ENCODE measurements around the gene FAM78A.

FAM78A gene

DNA sequence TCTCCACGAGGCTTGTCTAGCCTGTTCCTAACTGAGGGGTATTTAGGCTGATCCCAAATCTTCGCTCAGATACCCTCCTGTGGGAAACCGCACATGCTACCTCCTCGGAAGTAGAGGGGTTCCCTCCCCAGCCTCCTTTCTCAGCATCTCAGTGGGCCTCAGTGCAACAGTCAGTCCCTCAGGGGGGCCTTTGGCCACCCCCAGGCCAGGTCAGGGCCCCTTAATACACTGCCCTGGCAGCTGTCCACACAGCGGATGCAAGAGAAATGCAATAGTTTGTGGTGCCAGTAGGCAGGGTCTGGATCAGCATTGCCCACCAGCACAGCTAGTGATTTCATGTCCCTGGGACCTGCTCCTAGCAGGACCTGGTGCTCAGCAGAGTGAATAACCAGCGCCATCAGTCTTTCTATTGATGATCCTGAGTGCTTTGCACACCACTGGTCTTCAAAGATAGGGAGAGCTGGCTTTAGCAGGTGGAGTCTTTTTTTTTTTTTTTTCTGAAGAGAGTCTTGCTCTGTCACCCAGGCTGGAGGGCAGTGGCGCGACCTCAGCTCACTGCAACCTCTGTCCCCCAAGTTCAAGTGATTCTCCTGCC lies 20.7 kb upstream of the FAM78A start:
- TF ChIP-seq EZH2phosphoT487 (IDR thresholded peaks at IDR 0.05; ENCODE audit: low read depth): no peak
- TF ChIP-seq, protein P1, sequence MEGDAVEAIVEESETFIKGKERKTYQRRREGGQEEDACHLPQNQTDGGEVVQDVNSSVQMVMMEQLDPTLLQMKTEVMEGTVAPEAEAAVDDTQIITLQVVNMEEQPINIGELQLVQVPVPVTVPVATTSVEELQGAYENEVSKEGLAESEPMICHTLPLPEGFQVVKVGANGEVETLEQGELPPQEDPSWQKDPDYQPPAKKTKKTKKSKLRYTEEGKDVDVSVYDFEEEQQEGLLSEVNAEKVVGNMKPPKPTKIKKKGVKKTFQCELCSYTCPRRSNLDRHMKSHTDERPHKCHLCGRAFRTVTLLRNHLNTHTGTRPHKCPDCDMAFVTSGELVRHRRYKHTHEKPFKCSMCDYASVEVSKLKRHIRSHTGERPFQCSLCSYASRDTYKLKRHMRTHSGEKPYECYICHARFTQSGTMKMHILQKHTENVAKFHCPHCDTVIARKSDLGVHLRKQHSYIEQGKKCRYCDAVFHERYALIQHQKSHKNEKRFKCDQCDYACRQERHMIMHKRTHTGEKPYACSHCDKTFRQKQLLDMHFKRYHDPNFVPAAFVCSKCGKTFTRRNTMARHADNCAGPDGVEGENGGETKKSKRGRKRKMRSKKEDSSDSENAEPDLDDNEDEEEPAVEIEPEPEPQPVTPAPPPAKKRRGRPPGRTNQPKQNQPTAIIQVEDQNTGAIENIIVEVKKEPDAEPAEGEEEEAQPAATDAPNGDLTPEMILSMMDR (IDR thresholded peaks at IDR 0.05; ENCODE audit: low read depth, low read length): no peak
- no peaks in the 10 kb centered on the region for H4K20me1 ChIP-seq (ENCODE audit: insufficient read depth, low read length)
- H3K4me2 ChIP-seq (ENCODE audit: low read length): no peak overlapping the region
- H3K4me3 ChIP-seq (ENCODE audit: low read length): no peak overlapping the region
- H3K4me1 ChIP-seq (ENCODE audit: low read length): no peaks in the 10 kb centered on the region
- H3K36me3 ChIP-seq (replicated peaks; ENCODE audit: low read depth, low read length): no peaks in the 10 kb centered on the region
- no peak overlapping the region for H3K9ac ChIP-seq (ENCODE audit: low read length)
- H3K9me3 ChIP-seq (ENCODE audit: insufficient read depth, low read length): no peaks in the 10 kb centered on the region
- H3K79me2 ChIP-seq (ENCODE audit: low read length): no peaks in the 10 kb centered on the region
- H2AFZ ChIP-seq (ENCODE audit: low read depth, low read length): no peak overlapping the region
- H3K27me3 ChIP-seq (ENCODE audit: low read depth, low read length): no peaks in the 10 kb centered on the region
- no peak overlapping the region for H3K27ac ChIP-seq (ENCODE audit: low read length)

DNA sequence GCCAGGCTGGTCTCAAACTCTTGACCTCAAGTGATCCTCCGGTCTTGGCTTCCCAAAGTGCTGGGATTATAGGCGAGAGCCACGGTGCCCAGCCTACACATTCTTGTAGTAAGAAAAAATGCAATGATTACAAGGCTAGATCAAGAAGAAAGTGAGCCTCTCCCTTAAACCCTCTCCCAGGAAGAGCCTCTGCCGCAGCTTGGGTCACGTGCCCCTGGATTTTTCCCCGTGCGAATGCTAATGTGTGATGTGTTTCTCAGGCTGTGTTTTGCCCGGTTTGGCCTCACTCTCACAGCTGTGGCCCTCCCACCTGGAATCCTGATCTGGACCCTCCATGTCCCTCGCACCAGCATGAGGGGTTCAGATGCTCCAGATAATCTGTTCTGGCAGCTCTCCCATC lies 20.1 kb upstream of the FAM78A start:
- Histone ChIP-seq H3K36me3 (replicated peaks; ENCODE audit: low read depth, low read length) (no peaks in the 10 kb centered on the region), H3K4me2 (ENCODE audit: low read length) (no peak overlapping the region), H3K4me1 (ENCODE audit: low read length) (no peaks in the 10 kb centered on the region), H2AFZ (ENCODE audit: low read depth, low read length) (no peak overlapping the region), H4K20me1 (ENCODE audit: insufficient read depth, low read length) (no peaks in the 10 kb centered on the region), H3K79me2 (ENCODE audit: low read length) (no peaks in the 10 kb centered on the region), H3K27ac (ENCODE audit: low read length) (no peak overlapping the region), H3K9ac (ENCODE audit: low read length) (no peak overlapping the region), H3K9me3 (ENCODE audit: insufficient read depth, low read length) (no peaks in the 10 kb centered on the region), H3K4me3 (ENCODE audit: low read length) (no peak overlapping the region), H3K27me3 (ENCODE audit: low read depth, low read length) (no peaks in the 10 kb centered on the region)
- no peak for TF ChIP-seq EZH2phosphoT487 (IDR thresholded peaks at IDR 0.05; ENCODE audit: low read depth)
- TF ChIP-seq, protein P1 (IDR thresholded peaks at IDR 0.05; ENCODE audit: low read depth, low read length): no peak

DNA sequence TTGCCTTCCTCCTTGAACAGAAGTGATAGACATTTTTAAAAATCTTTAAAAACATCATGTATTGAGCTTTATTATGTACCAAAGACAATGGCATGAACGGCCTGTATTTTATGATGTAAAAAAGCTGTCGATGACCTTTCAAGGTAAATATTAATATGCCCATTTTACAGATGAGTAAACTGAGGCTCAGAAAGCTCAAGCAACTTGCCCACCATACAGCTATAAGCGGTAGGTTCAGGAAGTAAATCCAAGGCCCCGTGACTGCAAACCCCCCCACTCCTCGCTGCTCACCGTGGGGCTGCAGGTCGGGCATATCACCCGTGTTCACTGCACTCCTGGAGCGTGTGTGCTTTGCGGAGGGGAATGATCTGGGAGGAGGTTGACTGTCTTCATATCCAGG lies 16.6 kb upstream of the FAM78A start:
- Histone ChIP-seq H3K4me1 (ENCODE audit: low read length) (peaks cover 6% of the 10 kb centered on the region; the same call in 1 of the 2 replicates), H4K20me1 (ENCODE audit: insufficient read depth, low read length) (no peaks in the 10 kb centered on the region), H3K79me2 (ENCODE audit: low read length) (no peaks in the 10 kb centered on the region), H3K36me3 (replicated peaks; ENCODE audit: low read depth, low read length) (no peaks in the 10 kb centered on the region), H3K9ac (ENCODE audit: low read length) (no peak overlapping the region), H3K27ac (ENCODE audit: low read length) (no peak overlapping the region), H3K4me2 (ENCODE audit: low read length) (no peak overlapping the region), H3K27me3 (ENCODE audit: low read depth, low read length) (no peaks in the 10 kb centered on the region), H3K4me3 (ENCODE audit: low read length) (no peak overlapping the region), H2AFZ (ENCODE audit: low read depth, low read length) (no peak overlapping the region), H3K9me3 (ENCODE audit: insufficient read depth, low read length) (no peaks in the 10 kb centered on the region)
- TF ChIP-seq, protein P1 (IDR thresholded peaks at IDR 0.05; ENCODE audit: low read depth, low read length): no peak
- TF ChIP-seq EZH2phosphoT487 (IDR thresholded peaks at IDR 0.05; ENCODE audit: low read depth): no peak

DNA sequence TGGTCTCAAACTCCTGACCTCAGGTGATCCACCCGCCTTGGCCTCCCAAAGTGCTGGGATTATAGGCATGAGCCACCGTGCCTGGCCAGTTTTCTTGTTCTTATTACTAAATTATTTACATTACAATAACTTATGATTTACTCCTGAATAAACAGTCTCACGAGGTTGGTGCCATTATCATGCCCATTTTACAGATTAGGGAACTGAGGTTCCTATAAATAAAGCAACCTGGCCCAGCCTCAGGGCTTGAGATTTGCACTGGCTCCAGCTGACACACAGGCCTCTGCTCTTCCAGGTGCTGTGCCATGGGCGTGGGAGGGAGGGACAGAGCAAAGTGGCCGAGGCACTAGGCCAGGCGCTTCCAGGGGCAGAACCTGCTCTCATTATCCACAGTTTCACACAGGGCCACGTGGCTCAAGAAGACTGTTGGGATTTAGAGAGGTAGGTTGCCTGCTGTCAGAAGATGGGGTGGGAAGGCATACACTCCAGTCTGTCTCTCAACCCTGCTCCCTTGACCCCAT lies 15.5 kb upstream of the FAM78A start:
- H4K20me1 ChIP-seq (ENCODE audit: insufficient read depth, low read length): no peaks in the 10 kb centered on the region
- no peaks in the 10 kb centered on the region for H3K9me3 ChIP-seq (ENCODE audit: insufficient read depth, low read length)
- no peak overlapping the region for H3K27ac ChIP-seq (ENCODE audit: low read length)
- peaks cover 6% of the 10 kb centered on the region; the same call in 1 of the 2 replicates for H3K4me1 ChIP-seq (ENCODE audit: low read length)
- no peak overlapping the region for H3K4me3 ChIP-seq (ENCODE audit: low read length)
- H3K36me3 ChIP-seq (replicated peaks; ENCODE audit: low read depth, low read length): no peaks in the 10 kb centered on the region
- H3K79me2 ChIP-seq (ENCODE audit: low read length): no peaks in the 10 kb centered on the region
- no peak overlapping the region for H3K4me2 ChIP-seq (ENCODE audit: low read length)
- TF ChIP-seq, protein P1 (IDR thresholded peaks at IDR 0.05; ENCODE audit: low read depth, low read length): no peak
- TF ChIP-seq EZH2phosphoT487 (IDR thresholded peaks at IDR 0.05; ENCODE audit: low read depth): no peak
- H2AFZ ChIP-seq (ENCODE audit: low read depth, low read length): no peak overlapping the region
- H3K9ac ChIP-seq (ENCODE audit: low read length): no peak overlapping the region
- H3K27me3 ChIP-seq (ENCODE audit: low read depth, low read length): no peaks in the 10 kb centered on the region

Measured in OCI-LY3 (cell line).